Measurements from ENCODE around the gene XK.
"Not testable (repeated sequence)": the region's sequence is repeated elsewhere in the genome, so short reads cannot be mapped to it uniquely, and the experiment has no call there.

Gene XK

DNA sequence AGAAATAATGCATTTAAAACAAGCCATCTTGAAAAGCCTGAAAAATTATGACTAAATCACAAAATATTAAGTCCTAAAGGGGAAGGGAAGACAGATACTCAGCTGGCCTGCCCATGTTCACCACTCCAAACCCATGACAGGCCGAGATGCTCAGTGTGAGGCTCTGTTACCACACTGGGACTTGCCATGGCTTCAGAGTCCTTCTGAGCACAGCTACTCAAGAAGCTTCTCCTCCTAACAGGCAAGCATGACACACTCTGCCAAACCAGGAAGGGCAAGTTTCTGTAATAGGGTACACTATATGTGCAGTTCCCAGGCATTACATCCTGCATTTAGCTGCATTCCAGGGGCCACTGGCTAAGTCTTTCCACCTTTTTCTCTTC, 60.2 kb downstream of the XK start:
- DNase-seq = no peak
- intact Hi-C loops (cut with DNase I) = loop anchor here (5.0 to 10.0 kb wide), 2 partner anchors 76 to 429 kb away; no protein-coding TSS in a partner anchor

DNA sequence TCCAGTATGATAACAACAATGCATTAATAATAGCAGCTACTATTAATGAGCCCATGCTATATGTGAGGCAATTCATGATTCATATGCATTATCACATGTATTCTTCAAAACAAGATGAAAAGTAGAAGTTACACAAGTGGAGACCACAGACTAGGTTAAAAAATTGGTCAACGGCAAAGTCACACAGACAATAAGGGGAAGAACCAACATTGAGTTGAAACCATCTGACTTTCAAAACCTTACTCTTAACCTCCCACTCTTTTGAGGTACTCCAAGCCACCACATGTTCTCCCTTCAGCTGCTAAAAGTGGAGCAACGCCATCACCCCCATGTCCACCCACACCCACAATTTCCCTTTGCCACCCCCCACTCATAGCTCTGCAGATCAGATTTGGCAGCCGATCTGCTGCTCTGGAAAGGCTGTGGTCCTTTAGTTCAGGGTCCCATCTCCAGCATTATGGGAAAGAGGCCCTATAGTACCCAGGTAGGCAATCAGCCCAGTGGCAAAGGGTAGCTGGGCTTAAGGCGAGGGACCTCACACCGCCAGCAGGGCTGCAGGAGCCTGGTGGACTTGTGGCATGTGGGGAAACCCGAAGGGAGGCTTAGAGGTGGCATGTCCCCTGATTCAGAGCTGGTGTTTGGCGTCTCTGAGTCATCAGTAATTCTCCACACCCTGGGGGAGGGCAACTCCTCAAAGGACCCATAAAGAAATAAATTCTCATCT, 60.8 kb downstream of the XK start:
- no peak for DNase-seq
- intact Hi-C loops (cut with DNase I) = loop anchor here (5.0 to 10.0 kb wide), 2 partner anchors 76 to 428 kb away; no protein-coding TSS in a partner anchor

DNA sequence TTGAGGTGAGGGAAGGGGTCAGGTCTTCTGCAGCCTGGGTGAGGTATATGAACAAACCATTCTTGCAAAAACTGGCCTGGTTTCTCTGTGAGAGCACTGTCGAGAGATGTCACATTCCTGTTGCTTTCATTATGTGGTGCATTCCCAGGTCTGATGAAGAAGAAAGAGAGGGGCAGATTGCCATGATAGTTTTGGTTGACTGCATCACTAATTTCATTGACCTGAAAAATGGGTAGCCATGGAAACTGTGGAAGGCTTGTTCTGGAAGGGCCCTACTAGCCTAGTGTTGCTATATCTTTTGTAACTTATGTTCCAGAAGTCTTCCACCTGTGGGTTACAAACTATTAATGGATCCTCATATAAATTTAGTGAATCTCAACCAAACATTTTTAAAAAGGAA, 61.4 kb downstream of the XK start:
- DNase-seq = no peak
- intact Hi-C loops (cut with DNase I) = loop anchor here (5.0 to 10.0 kb wide), 2 partner anchors 75 to 428 kb away; no protein-coding TSS in a partner anchor

- intact Hi-C loops (cut with DNase I) = no loop called here
- DNase-seq = no peak
Measured at GRCh38 chrX:37752281-37752680, 66.7 kb downstream of the XK start.

GRCh38 chrX:37752936-37753335, 67.3 kb downstream of the XK start:
- DNase-seq = no peak
- intact Hi-C loops (cut with DNase I) = no loop called here

GRCh38 chrX:37753384-37753783, 67.8 kb downstream of the XK start:
- intact Hi-C loops (cut with DNase I) = no loop called here
- no peak for DNase-seq

GRCh38 chrX:37754516-37754915, 68.9 kb downstream of the XK start:
- intact Hi-C loops (cut with DNase I) = no loop called here
- no peak for DNase-seq

DNA sequence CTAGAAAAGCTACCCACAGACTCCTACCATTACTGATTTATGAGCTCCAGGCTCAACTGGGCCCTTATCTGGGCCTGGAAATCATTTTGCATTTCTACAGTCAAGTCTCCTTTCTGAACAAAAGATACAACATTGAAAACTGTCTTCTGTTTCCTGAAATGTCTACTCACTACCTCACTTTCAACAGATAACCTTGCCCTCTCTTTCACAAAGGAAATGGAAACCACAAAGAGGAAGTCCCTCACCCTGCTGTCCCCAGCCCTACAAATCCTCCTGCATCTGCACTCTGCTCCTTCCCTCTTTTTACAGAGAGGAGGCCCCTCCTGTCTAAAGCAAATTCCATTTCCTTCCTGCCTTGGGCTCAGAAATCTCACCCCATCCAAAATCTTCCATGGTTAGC, 69.4 kb downstream of the XK start:
- DNase-seq = peak in 5 of 42 donors; percentile 5 to 23 (median 9)
- intact Hi-C loops (cut with DNase I) = no loop called here

DNA sequence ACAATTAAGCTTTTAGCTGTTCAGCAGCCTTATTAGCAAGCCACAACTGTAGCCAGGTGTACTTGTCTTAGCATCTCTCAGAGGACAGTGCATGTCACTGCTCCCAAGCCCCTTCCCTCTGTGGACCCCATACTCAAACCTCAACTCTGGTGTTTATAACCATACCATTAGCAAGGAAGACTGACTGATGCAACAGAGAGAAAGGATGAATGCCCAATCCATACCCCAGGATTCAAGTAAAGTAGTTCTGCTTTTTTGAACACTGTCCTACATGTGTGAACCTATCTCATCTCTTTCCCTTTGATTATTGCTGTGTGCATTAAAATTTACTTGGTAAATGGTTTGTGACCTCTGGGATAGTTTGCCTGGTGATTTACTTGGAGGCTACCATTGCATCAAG, 71.5 kb downstream of the XK start:
- DNase-seq = no peak
- intact Hi-C loops (cut with DNase I) = no loop called here

GRCh38 chrX:37759351-37759750, 73.8 kb downstream of the XK start:
- no peak for DNase-seq
- intact Hi-C loops (cut with DNase I) = no loop called here

GRCh38 chrX:37759878-37760418, 74.4 kb downstream of the XK start:
- intact Hi-C loops (cut with DNase I) = no loop called here
- DNase-seq = no peak

DNA sequence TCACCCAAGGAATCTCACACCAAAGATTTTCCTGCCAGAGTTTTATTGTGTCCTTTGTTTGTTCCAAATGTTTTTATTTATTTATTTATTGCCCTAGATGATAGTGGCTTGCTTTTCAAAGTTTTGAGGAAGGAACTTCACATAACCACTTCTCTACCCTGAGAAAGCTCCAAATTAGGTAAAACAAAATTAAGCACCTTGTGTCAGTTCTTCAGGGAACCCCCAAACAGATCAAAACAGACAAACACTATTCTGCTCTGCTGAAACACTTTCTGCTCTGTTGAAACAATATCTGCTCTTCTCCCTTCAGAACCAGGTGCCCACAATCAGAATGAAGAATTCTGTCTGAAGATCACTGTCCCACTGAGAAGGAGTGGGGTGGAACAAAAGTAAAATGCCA, 77.8 kb downstream of the XK start:
- DNase-seq = no peak
- intact Hi-C loops (cut with DNase I) = no loop called here

DNA sequence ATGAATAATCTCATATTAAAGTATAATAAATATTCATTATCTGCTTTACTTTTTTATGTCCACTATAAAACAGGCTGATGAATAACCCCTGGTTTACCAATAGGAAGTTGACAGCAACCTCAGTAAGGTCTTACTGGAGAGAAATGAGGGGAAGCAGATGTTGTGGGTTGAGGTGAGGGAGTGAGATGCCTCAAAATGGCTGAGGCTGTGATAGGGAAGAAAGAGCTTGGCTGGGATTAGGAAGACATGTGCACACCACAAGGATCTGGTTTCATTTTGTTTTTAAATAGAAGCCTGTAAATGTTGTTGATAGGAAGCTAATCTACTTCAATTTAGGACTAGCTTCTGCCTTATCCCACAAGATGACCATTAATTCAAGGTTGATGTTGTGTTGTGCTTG, 79.9 kb downstream of the XK start:
- intact Hi-C loops (cut with DNase I) = no loop called here
- DNase-seq = no peak

DNA sequence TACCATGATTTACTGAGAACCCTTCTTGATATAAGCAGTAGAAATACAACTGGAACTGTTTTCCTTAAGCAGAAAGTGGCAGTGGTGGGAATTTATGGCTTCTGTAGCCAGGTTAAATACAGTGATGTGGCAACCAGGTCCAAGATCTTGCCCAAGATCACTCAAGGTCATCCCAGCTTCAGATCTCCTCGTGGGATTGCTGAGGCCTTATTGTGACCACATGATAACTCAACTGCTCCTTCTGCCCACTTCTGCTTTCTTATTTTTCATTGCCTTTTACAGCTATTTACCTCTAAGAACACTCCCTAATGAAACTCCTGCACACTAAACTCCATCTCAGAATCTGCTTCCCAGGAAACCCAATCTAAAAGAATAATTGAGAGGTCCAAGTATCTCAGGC, 81.8 kb downstream of the XK start:
- intact Hi-C loops (cut with DNase I) = no loop called here
- DNase-seq = no peak

- intact Hi-C loops (cut with DNase I); DNase-seq: not testable (repeated sequence)
Measured at GRCh38 chrX:37768866-37769265, 83.3 kb downstream of the XK start.

GRCh38 chrX:37776283-37776986, 90.8 kb downstream of the XK start:
- DNase-seq = no peak
- intact Hi-C loops (cut with DNase I) = no loop called here

DNA sequence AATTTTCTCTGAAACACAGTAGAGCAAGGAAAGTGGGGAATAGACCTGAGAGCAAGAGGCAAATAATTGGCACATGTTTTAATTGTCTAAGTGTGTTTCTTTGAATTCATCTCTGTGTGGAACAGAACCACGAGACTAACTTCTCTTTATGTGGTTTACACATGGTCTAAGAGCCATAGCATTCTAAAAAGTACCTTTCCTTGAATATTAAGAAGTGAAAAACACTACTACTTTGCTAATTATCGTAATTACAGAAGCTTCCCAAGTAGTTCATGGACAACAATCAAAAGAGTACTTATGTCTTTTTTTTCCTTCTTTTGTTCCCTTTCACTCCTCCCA, 91.4 kb downstream of the XK start:
- intact Hi-C loops (cut with DNase I) = no loop called here
- no peak for DNase-seq

GRCh38 chrX:37779857-37780256, 94.3 kb downstream of the XK start, which contains the start of gene CYBB:
Gene CYBB (plus strand): TSS chrX:37780059. CDS start chrX:37780078, 19 bp downstream.
- intact Hi-C loops (cut with DNase I) = no loop called here
- DNase-seq = no peak

DNA sequence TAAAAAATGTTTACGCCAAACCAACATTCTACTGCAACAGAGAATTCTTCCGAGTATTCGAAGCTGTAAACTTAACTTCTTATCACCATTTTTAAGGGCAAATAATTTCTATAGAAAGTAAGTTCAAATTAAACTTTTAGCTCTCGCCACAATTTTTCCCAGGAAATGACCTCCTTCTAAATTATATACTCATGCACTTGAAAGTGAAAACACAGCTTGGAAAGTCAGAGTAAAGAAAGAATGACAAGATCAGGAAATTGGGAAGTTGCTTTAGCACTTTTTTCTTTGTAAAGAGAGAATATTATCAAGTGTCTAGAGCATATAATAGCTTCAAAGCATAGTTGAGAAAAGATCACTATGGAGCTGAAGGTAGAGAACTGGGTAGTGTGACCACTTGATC, 95.5 kb downstream of the XK start:
- intact Hi-C loops (cut with DNase I) = no loop called here

More for the DNA sequence above, 95.5 kb downstream of the XK start:
- no peak for DNase-seq

Measured in head of caudate nucleus (tissue), 42 donors.